ENCODE data around the gene ASIC4. TPM values are rescaled to one million over a fixed set of nuclear protein-coding genes. Genes with fewer than 3 reads are reported as not detected.

ASIC4 gene
- total and polyA plus RNA-seq, 2 of the 13 experiments (the other 11 are each of a cell fraction or from before 2014, with no cell fraction given): 0.03 TPM; not detected in 1

- DNase-seq (ENCODE audit: low spot score): no peak
- Histone ChIP-seq H3K79me2 (ENCODE audit: insufficient read depth, low read length) (peaks cover 21% of the 10 kb centered on the region), H3K27ac (ENCODE audit: extremely low read length, insufficient read depth, low read length) (no peak overlapping the region), H3K36me3 (replicated peaks in 1 of 2; ENCODE audit: control insufficient read depth in 1 of 2, insufficient read depth in 2 of 2, low read length in 2 of 2) (peaks cover 15 to 27% of the 10 kb centered on the region in 2 experiments), H3K4me1 (ENCODE audit: insufficient read depth, low read length) (peaks cover 45% of the 10 kb centered on the region), H3K4me2 (ENCODE audit: low read depth, low read length) (no peak overlapping the region), H3K9me3 (ENCODE audit: low read length) (no peaks in the 10 kb centered on the region), H2AFZ (ENCODE audit: low read length) (no peak overlapping the region), H3K9ac (ENCODE audit: insufficient read depth, low read depth, low read length) (no peak overlapping the region), H3K4me3 (replicated peaks in 1 of 3; ENCODE audit: insufficient read depth in 1 of 3, low read depth in 2 of 3, low read length in 3 of 3) (no peak overlapping the region), H4K20me1 (ENCODE audit: insufficient read depth, low read length) (peaks cover 46% of the 10 kb centered on the region), H3K27me3 (ENCODE audit: control insufficient read depth in 1 of 2, insufficient read depth in 2 of 2, low read length in 2 of 2) (peaks cover 0 to 26% of the 10 kb centered on the region in 2 experiments; a peak in 3 of 5 replicates)
- 97% methylated on average over 25 of the region's 32 CpGs for WGBS (ENCODE audit: low lambda C conversion rate)
- no TSS peak for BruUV-seq (replicated peaks)
- intact Hi-C loops (cut with micrococcal nuclease; ENCODE audit: unreplicated experiment): loop anchor here (10.0 kb wide), 1 partner anchor 244 kb away; no protein-coding TSS in a partner anchor
- in situ Hi-C loops (cut with HindIII; ENCODE audit: extremely low pct_ligation_motif_present, low pct_unique_long_range_greater_than_20kb): no loop called here
- FAIRE-seq: no peak
- no peak for ATAC-seq
- ChIA-PET CTCF (ENCODE audit: low intra/inter-chr PET ratio, low total read pairs) (interaction anchor here (5.3 kb wide), 1 partner anchor 103 kb away, joined by 127 read pairs; no protein-coding TSS in a partner anchor), POLR2A (interaction anchor here (1.3 kb wide), 1 partner anchor 104 kb away, joined by 4 read pairs; no protein-coding TSS in a partner anchor)
- TF ChIP-seq PAXIP1 (CRISPR knock-in tag; conservative IDR thresholded peaks at IDR 0.05) (no peak), HMGA1 (CRISPR knock-in tag; conservative IDR thresholded peaks at IDR 0.05) (no peak), ZNF703 (CRISPR knock-in tag; IDR thresholded peaks at IDR 0.05; ENCODE audit: borderline replicate concordance) (no peak), ZKSCAN1 (IDR thresholded peaks at IDR 0.05; ENCODE audit: low read length) (no peak), TGIF2 (CRISPR knock-in tag; IDR thresholded peaks at IDR 0.05) (no peak), MAZ (IDR thresholded peaks at IDR 0.05; ENCODE audit: borderline replicate concordance, low read depth, low read length) (no peak), MAZ (CRISPR knock-in tag; IDR thresholded peaks at IDR 0.05; ENCODE audit: low read depth) (no peak), IRX3 (CRISPR knock-in tag; IDR thresholded peaks at IDR 0.05; ENCODE audit: borderline replicate concordance, low read depth) (no peak), ZNF30 (CRISPR knock-in tag; IDR thresholded peaks at IDR 0.05) (no peak), ZC3H13 (CRISPR knock-in tag; IDR thresholded peaks at IDR 0.05) (peak; percentile 87), ZNF839 (CRISPR knock-in tag; IDR thresholded peaks at IDR 0.05; ENCODE audit: borderline replicate concordance) (no peak), PATZ1 (CRISPR knock-in tag; IDR thresholded peaks at IDR 0.05) (no peak), ZNF317 (CRISPR knock-in tag; IDR thresholded peaks at IDR 0.05) (no peak), POLR2G (IDR thresholded peaks at IDR 0.05; ENCODE audit: low read depth, low read length) (no peak; the same call in 1 of the 2 replicates), HNRNPH1 (optimal IDR thresholded peaks at IDR 0.05; ENCODE audit: low read depth, low read length) (no peak), GABPA (IDR thresholded peaks at IDR 0.05; ENCODE audit: low read depth, low read length) (no peak), GABPA (CRISPR knock-in tag; IDR thresholded peaks at IDR 0.05; ENCODE audit: low read depth) (no peak)
- TF ChIP-seq, protein P1, sequence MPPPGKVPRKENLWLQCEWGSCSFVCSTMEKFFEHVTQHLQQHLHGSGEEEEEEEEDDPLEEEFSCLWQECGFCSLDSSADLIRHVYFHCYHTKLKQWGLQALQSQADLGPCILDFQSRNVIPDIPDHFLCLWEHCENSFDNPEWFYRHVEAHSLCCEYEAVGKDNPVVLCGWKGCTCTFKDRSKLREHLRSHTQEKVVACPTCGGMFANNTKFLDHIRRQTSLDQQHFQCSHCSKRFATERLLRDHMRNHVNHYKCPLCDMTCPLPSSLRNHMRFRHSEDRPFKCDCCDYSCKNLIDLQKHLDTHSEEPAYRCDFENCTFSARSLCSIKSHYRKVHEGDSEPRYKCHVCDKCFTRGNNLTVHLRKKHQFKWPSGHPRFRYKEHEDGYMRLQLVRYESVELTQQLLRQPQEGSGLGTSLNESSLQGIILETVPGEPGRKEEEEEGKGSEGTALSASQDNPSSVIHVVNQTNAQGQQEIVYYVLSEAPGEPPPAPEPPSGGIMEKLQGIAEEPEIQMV (CRISPR knock-in tag; IDR thresholded peaks at IDR 0.05; ENCODE audit: low read depth): no peak
Observed at GRCh38 chr2:219538956-219539788, 24.9 kb downstream of the ASIC4 start.

Data from HepG2 (cell line).